Neuronal stem cell (in vitro differentiated cells): ENCODE measurements around the gene GNAQ.
A peak's percentile ranks its signal among the peaks of the same experiment; 100 is the strongest.

Experiments used
- DNase-seq: peaks from one replicate; pipeline ENCODE4 v3.0.0-alpha.2; 2013; ENCODE audit warnings: low spot score
- H2AFZ ChIP-seq: one replicate; pipeline ENCODE4 v1.6.1; 2013; ENCODE audit warnings: mild to moderate bottlenecking, low read length, inconsistent platforms
- H2AK5ac ChIP-seq: 2 replicates; pipeline ENCODE4 v1.6.1; 2013; ENCODE audit warnings: low read depth, mild to moderate bottlenecking, inconsistent platforms, low read length, moderate library complexity, mixed read lengths
- H2BK120ac ChIP-seq: 2 replicates; pipeline ENCODE4 v1.6.1; 2013; ENCODE audit warnings: low read depth, mild to moderate bottlenecking, inconsistent platforms, low read length, moderate library complexity, mixed read lengths
- H2BK12ac ChIP-seq: one replicate; pipeline ENCODE4 v1.6.1; 2013; ENCODE audit warnings: low read length, inconsistent platforms
- H2BK15ac ChIP-seq: 2 replicates; pipeline ENCODE4 v1.6.1; 2013; ENCODE audit warnings: mild to moderate bottlenecking, low read length, inconsistent platforms, mixed read lengths
- H2BK5ac ChIP-seq: one replicate; pipeline ENCODE4 v1.6.1; 2013; ENCODE audit warnings: inconsistent platforms, mild to moderate bottlenecking, low read length, moderate library complexity
- H3K14ac ChIP-seq: one replicate; pipeline ENCODE4 v1.6.1; 2013; ENCODE audit warnings: low read length, inconsistent platforms
- H3K18ac ChIP-seq: 2 replicates; pipeline ENCODE4 v1.6.1; 2013; ENCODE audit warnings: low read length, inconsistent platforms
- H3K23ac ChIP-seq: 2 replicates; pipeline ENCODE4 v1.6.1; 2013; ENCODE audit warnings: low read depth, mild to moderate bottlenecking, mixed read lengths, low read length, inconsistent platforms; ENCODE audit not compliant: poor library complexity
- H3K27ac ChIP-seq: replicated peaks from 3 replicates; pipeline ENCODE4 v1.5.1; 2013; ENCODE audit warnings: low read length, inconsistent platforms
- H3K27me3 ChIP-seq, 3 experiments: 2 replicates each; pipeline ENCODE4 v1.6.1; 2013; ENCODE audit warnings: low read length in 3 of 3, mild to moderate bottlenecking in 2 of 3, inconsistent platforms in 1 of 3, low read depth in 1 of 3, mixed read lengths in 1 of 3, moderate library complexity in 1 of 3; ENCODE audit not compliant: control insufficient read depth in 3 of 3, insufficient read depth in 3 of 3
- H3K36me3 ChIP-seq, 2 donors: replicated peaks in 1 of 2; 2 replicates each; pipeline ENCODE4 v1.6.1; 2013; ENCODE audit warnings: low read length in 2 of 2; ENCODE audit not compliant: control insufficient read depth in 2 of 2, insufficient read depth in 2 of 2
- H3K4ac ChIP-seq: 2 replicates; pipeline ENCODE4 v1.6.1; 2013; ENCODE audit warnings: inconsistent platforms, mild to moderate bottlenecking, low read length, moderate library complexity
- H3K4me1 ChIP-seq, 2 donors: 1 replicate in 1 of 2; 2 replicates in 1 of 2; pipeline ENCODE4 v1.6.1; 2013; ENCODE audit warnings: low read length in 2 of 2, low read depth in 1 of 2; ENCODE audit not compliant: control insufficient read depth in 2 of 2, insufficient read depth in 1 of 2
- H3K4me2 ChIP-seq: one replicate; pipeline ENCODE4 v1.6.1; 2013; ENCODE audit warnings: mild to moderate bottlenecking, low read length, inconsistent platforms; ENCODE audit not compliant: insufficient read depth, poor library complexity, severe bottlenecking
- H3K4me3 ChIP-seq, 2 donors: 2 replicates each; pipeline ENCODE4 v1.5.1; 2013; ENCODE audit warnings: low read length in 2 of 2, mild to moderate bottlenecking in 2 of 2, inconsistent platforms in 1 of 2, moderate library complexity in 1 of 2
- H3K79me1 ChIP-seq: one replicate; pipeline ENCODE4 v1.6.1; 2013; ENCODE audit warnings: low read depth, mild to moderate bottlenecking, inconsistent platforms, low read length, moderate library complexity
- H3K9ac ChIP-seq: one replicate; pipeline ENCODE4 v1.6.1; 2013; ENCODE audit warnings: mild to moderate bottlenecking, low read depth, low read length, inconsistent platforms; ENCODE audit not compliant: poor library complexity
- H3K9me3 ChIP-seq, 2 donors: replicated peaks in 1 of 2; 2 replicates each; pipeline versions ENCODE3 to v1.6.1; 2013; ENCODE audit warnings: low read length in 2 of 2, mild to moderate bottlenecking in 2 of 2, inconsistent platforms in 1 of 2, low read depth in 1 of 2, mixed read lengths in 1 of 2, moderate library complexity in 1 of 2; ENCODE audit not compliant: control insufficient read depth in 2 of 2, insufficient read depth in 1 of 2
- H4K8ac ChIP-seq: one replicate; pipeline ENCODE4 v1.6.1; 2013; ENCODE audit warnings: low read depth, mild to moderate bottlenecking, inconsistent platforms, low read length, moderate library complexity
- H4K91ac ChIP-seq: one replicate; pipeline ENCODE4 v1.6.1; 2013; ENCODE audit warnings: low read length, low read depth, mild to moderate bottlenecking, inconsistent platforms; ENCODE audit not compliant: poor library complexity
- WGBS, 2 donors: extraction: QIAGEN DNeasy Blood & Tissue Kit; methylation state at CpG; one replicate each; pipeline ENCODE4 v1.1.7; 2013; ENCODE audit warnings: missing lambda C conversion rate in 2 of 2, mixed read lengths in 1 of 2; ENCODE audit not compliant: insufficient read length in 2 of 2, insufficient replicate concordance in 1 of 2; ENCODE audit errors: extremely low coverage in 2 of 2; 5-methylcytosine and 5-hydroxymethylcytosine counted together

The GNAQ gene

DNA sequence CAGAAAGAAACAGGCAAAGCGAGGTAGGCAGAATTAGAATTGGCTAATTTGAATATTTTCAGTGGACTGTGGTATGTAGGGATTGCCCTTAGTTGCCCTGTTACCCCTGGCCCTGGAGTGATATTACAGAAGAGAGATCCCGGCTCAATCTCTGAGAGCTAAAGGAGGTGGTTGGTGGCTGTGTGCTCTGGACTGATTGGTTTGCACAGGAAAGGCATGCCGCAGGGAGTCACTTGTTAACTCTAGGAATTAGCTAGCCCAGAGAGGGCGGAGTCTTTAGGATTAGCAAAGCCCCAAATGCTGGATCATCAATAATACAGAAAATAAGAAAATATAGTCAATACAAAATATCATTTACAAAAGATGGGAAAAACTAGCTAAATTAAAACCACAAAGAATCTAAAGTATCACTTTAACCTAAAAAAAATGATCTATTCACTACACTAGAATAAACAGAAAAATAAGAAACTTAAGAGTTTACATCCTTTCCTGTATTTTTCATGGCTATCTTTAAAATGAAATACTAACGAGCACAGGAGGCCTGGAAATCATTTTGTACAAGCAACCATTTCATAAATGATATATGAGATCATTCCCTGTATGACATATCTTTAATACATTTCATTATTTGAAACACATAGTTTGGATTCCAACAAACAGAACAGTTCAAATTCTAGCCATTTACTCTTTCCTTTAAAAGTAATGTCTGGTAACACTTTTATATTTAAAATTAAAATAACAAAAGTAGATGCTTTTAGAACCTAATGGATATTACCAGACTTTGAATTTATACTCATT is 71.1 kb downstream of the GNAQ start:
- H3K4me3 ChIP-seq: no peak overlapping the region
- H3K18ac ChIP-seq: no peak overlapping the region
- no peak overlapping the region for H4K91ac ChIP-seq
- no peak overlapping the region for H2AK5ac ChIP-seq
- H2AFZ ChIP-seq: no peak overlapping the region
- H2BK12ac ChIP-seq: no peak overlapping the region
- H2BK120ac ChIP-seq: no peak overlapping the region
- peaks cover 0 to 2% of the 10 kb centered on the region in 2 donors for H3K36me3 ChIP-seq
- H3K14ac ChIP-seq: no peak overlapping the region
- H3K4me2 ChIP-seq: no peak overlapping the region
- peaks cover 2% of the 10 kb centered on the region for H3K79me1 ChIP-seq
- no peaks in the 10 kb centered on the region for H3K27me3 ChIP-seq
- H3K23ac ChIP-seq: no peak overlapping the region
- DNase-seq: no peak
- no peak overlapping the region for H3K27ac ChIP-seq
- H3K9me3 ChIP-seq: peaks cover 2 to 9% of the 10 kb centered on the region in 2 donors
- H3K4me1 ChIP-seq: peaks cover 0 to 9% of the 10 kb centered on the region in 2 donors
- H4K8ac ChIP-seq: no peak overlapping the region
- H2BK5ac ChIP-seq: no peak overlapping the region
- no CpG with 5 or more reads among the region's 5 CpGs for WGBS, 2 donors
- no peak overlapping the region for H2BK15ac ChIP-seq
- H3K4ac ChIP-seq: no peak overlapping the region
- no peak overlapping the region for H3K9ac ChIP-seq

DNA sequence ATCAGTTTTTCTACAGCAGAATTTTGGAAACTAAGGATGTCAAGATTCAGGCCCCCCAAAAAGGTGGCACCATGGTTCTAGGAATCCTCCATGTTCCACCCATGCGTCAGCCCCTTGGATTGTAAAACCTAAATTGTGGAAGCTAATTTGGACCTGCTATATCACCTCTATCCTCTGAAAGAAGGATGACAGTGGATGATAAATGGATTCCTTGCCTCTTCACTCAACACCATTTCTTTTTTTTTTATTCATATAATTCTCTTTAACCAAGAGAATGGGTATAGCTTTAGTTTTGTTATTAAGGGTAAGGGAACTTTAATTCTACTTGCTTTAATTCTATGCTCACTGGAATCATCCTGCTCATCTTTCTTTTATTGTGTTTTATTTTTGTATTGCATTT is 71.8 kb downstream of the GNAQ start:
- Histone ChIP-seq H3K9me3 (peaks cover 2 to 9% of the 10 kb centered on the region in 2 donors), H2BK12ac (no peak overlapping the region), H2BK120ac (no peak overlapping the region), H3K36me3 (peaks cover 0 to 2% of the 10 kb centered on the region in 2 donors), H3K23ac (no peak overlapping the region), H2AFZ (no peak overlapping the region), H3K79me1 (peaks cover 3% of the 10 kb centered on the region), H2AK5ac (no peak overlapping the region), H2BK5ac (no peak overlapping the region), H3K9ac (no peak overlapping the region), H3K27me3 (no peaks in the 10 kb centered on the region), H2BK15ac (no peak overlapping the region), H3K27ac (no peak overlapping the region), H3K4ac (no peak overlapping the region), H3K4me2 (no peak overlapping the region), H4K91ac (no peak overlapping the region), H3K18ac (no peak overlapping the region), H3K14ac (no peak overlapping the region), H3K4me1 (peaks cover 0 to 9% of the 10 kb centered on the region in 2 donors), H4K8ac (no peak overlapping the region), H3K4me3 (no peak overlapping the region)
- no CpG with 5 or more reads among the region's 1 CpG for WGBS, 2 donors
- no peak for DNase-seq

DNA sequence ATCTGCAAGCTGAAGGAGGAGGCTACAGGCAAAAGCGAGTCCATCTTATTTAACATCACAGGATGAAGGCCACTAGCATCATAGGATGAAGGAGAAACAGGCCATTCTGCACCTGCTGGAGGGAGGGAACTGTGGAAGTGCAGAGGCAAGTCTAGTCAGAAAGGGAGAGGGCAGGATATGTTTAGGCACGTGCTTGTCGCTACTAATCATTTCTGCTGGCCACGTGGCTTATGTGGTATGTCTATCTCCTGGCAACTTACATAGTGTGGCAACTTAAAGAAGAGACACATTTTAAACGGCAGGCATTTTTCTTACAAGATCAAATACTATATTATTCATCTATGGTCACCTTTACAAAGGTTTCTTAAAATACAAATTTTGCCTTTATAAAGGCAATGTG is 74.0 kb downstream of the GNAQ start:
- Histone ChIP-seq H2BK120ac (no peak overlapping the region), H3K27ac (peak overlapping the region; percentile 23), H2BK12ac (no peak overlapping the region), H3K4ac (no peak overlapping the region), H3K36me3 (peaks cover 0 to 2% of the 10 kb centered on the region in 2 donors), H4K91ac (no peak overlapping the region), H2AK5ac (no peak overlapping the region), H3K4me1 (peaks cover 0 to 10% of the 10 kb centered on the region in 2 donors), H3K27me3 (no peaks in the 10 kb centered on the region), H2BK5ac (no peak overlapping the region), H3K4me2 (no peak overlapping the region), H3K18ac (peak overlapping the region; percentile 27), H4K8ac (no peak overlapping the region), H3K79me1 (peaks cover 3% of the 10 kb centered on the region), H3K4me3 (no peak overlapping the region), H2AFZ (no peak overlapping the region), H3K9ac (no peak overlapping the region), H3K14ac (no peak overlapping the region), H3K23ac (no peak overlapping the region), H2BK15ac (no peak overlapping the region), H3K9me3 (peaks cover 0 to 2% of the 10 kb centered on the region in 2 donors)
- WGBS, 2 donors: no CpG with 5 or more reads among the region's 5 CpGs
- DNase-seq: no peak

DNA sequence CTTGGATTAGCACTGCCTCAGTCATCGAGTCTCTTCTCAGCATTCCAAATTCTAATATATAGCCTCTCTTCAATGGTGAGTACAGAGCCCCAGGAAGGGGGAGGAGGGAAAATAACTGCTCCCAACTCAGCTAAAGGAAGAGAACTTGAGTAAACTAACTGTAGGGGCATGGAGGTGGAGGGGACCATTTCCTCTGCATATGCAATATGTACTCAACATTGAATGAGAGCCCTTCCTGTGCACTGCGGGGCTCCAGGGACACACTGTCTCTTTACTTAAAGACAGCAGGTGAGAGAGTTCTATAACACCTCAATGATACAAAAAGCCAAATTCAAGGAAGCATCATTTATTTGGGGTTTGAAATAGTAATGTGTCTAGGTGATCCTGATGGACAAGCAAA is 75.1 kb downstream of the GNAQ start:
- Histone ChIP-seq H3K9ac (no peak overlapping the region), H2BK12ac (no peak overlapping the region), H4K91ac (no peak overlapping the region), H2BK15ac (no peak overlapping the region), H2BK5ac (no peak overlapping the region), H3K23ac (no peak overlapping the region), H2BK120ac (no peak overlapping the region), H3K79me1 (peaks cover 3% of the 10 kb centered on the region), H3K27me3 (no peaks in the 10 kb centered on the region), H3K36me3 (peaks cover 0 to 2% of the 10 kb centered on the region in 2 donors), H3K4me3 (no peak overlapping the region), H2AFZ (no peak overlapping the region), H3K4me2 (no peak overlapping the region), H3K14ac (no peak overlapping the region), H3K9me3 (peaks cover 0 to 2% of the 10 kb centered on the region in 2 donors), H2AK5ac (no peak overlapping the region), H4K8ac (no peak overlapping the region), H3K27ac (no peak overlapping the region), H3K4me1 (peaks cover 0 to 10% of the 10 kb centered on the region in 2 donors), H3K4ac (no peak overlapping the region), H3K18ac (no peak overlapping the region)
- WGBS, 2 donors: no CpG with 5 or more reads among the region's 2 CpGs
- DNase-seq: no peak
